GM12878 (cell line): Measurements from ENCODE around the gene NUP62. TPM values are rescaled to one million over a fixed set of nuclear protein-coding genes. Genes with fewer than 3 reads are reported as not detected.

ENCODE experiments used
- ATAC-seq: fragments of 200-7000 bp; cut with Tn5 transposase; 3 replicates; pipeline ENCODE4 v1.9.1; 2020; ENCODE audit warnings: mild to moderate bottlenecking, moderate library complexity
- BruUV-seq: library from RNA; stranded (reverse); fragments of 400-500 nt; replicated peaks from 2 replicates; lab custom pipeline; 2021; lab: Mats Ljungman, UMichigan
- CTCF ChIA-PET: fragments of 300-600 bp; sonication (Branson Sonifier 250); formaldehyde crosslinking; extraction: SDS; loops from one replicate; lab custom pipeline; 2021; ENCODE audit warnings: inconsistent platforms; lab: Yijun Ruan, JAX
- POLR2A ChIA-PET: fragments of 350-600 bp; formaldehyde crosslinking; extraction: SDS; loops from one replicate; lab custom pipeline; 2021; ENCODE audit warnings: inconsistent platforms; lab: Charles Lee
- RAD21 ChIA-PET: fragments of 300-600 bp; sonication (Branson Sonifier 250); formaldehyde crosslinking; loops from one replicate; lab custom pipeline; 2023; ENCODE audit warnings: antibody characterized with exemption; ENCODE audit not compliant: unreplicated experiment; lab: Charles Lee
- SMC1A ChIA-PET: fragments of 300-600 bp; sonication (Branson Sonifier 250); formaldehyde crosslinking; loops from one replicate; lab custom pipeline; 2023; ENCODE audit not compliant: unreplicated experiment, uncharacterized antibody; lab: Charles Lee
- DNase-seq: peaks from one replicate; pipeline ENCODE4 v3.0.0-alpha.2; 2011; ENCODE audit warnings: low read depth, low spot score
- FAIRE-seq: peaks from 3 replicates; lab custom pipeline; 2011; peaks lifted over from hg19 to GRCh38; lab: Jason Lieb, UNC
- H2AFZ ChIP-seq: 2 replicates; pipeline ENCODE4 v1.6.0; 2011; ENCODE audit warnings: low read depth, low read length, control low read depth; ENCODE audit not compliant: control insufficient read depth
- H3K27ac ChIP-seq: 2 replicates; pipeline ENCODE4 v1.5.1; 2011; ENCODE audit warnings: control low read depth; ENCODE audit not compliant: control insufficient read depth, insufficient read depth
- H3K27me3 ChIP-seq, 2 experiments: replicated peaks in 1 of 2; 2 replicates each; pipeline versions ENCODE4 v1.6.0 to v1.6.1; 2011; ENCODE audit warnings: low read length in 1 of 2; ENCODE audit not compliant: control insufficient read depth in 2 of 2, insufficient read depth in 2 of 2
- H3K36me3 ChIP-seq, 2 experiments: 2 replicates each; pipeline ENCODE4 v1.5.1; 2011; ENCODE audit warnings: low read length in 1 of 2; ENCODE audit not compliant: control insufficient read depth in 2 of 2, insufficient read depth in 2 of 2
- H3K4me1 ChIP-seq: 2 replicates; pipeline ENCODE4 v1.6.1; 2011; ENCODE audit warnings: mild to moderate bottlenecking, low read length, moderate library complexity, mixed read lengths; ENCODE audit not compliant: control insufficient read depth, insufficient read depth
- H3K4me2 ChIP-seq: 2 replicates; pipeline ENCODE4 v1.6.0; 2011; ENCODE audit warnings: control low read depth; ENCODE audit not compliant: control insufficient read depth, insufficient read depth
- H3K4me3 ChIP-seq: fragments of 200-600 bp; sonication (generic); 2 replicates; pipeline ENCODE4 v1.5.1; 2016
- H3K79me2 ChIP-seq: 2 replicates; pipeline ENCODE4 v1.6.0; 2011; ENCODE audit warnings: low read length; ENCODE audit not compliant: control insufficient read depth, insufficient read depth
- H3K9ac ChIP-seq: 2 replicates; pipeline ENCODE4 v1.8.0; 2011; ENCODE audit warnings: low read length, control low read depth, mixed read lengths; ENCODE audit not compliant: control insufficient read depth, insufficient read depth
- H3K9me3 ChIP-seq: replicated peaks from 3 replicates; pipeline ENCODE4 v1.5.1; 2011; ENCODE audit warnings: mild to moderate bottlenecking, low read length; ENCODE audit not compliant: control insufficient read depth, insufficient read depth
- H4K20me1 ChIP-seq: 2 replicates; pipeline ENCODE4 v1.6.0; 2011; ENCODE audit not compliant: control insufficient read depth, insufficient read depth
- BCL11A ChIP-seq: IDR thresholded peaks from 2 replicates; pipeline ENCODE4 v1.6.1; 2011; ENCODE audit warnings: low read depth, low read length
- CREB1 ChIP-seq: IDR thresholded peaks from 2 replicates; pipeline ENCODE4 v1.6.1; 2012; ENCODE audit warnings: low read depth, mild to moderate bottlenecking, inconsistent platforms
- GATAD2B ChIP-seq: fragments of 450-650 bp; conservative IDR thresholded peaks from 2 replicates; pipeline ENCODE4 v1.6.1; 2017; ENCODE audit warnings: low read depth, mild to moderate bottlenecking, moderate library complexity
- LARP7 ChIP-seq: fragments of 450-650 bp; IDR thresholded peaks from 2 replicates; pipeline ENCODE4 v1.6.1; 2017; ENCODE audit warnings: mild to moderate bottlenecking
- MEF2B ChIP-seq: fragments of 450-650 bp; IDR thresholded peaks from 2 replicates; pipeline ENCODE4 v1.6.1; 2018; ENCODE audit warnings: mild to moderate bottlenecking, moderate library complexity; ENCODE audit not compliant: partially characterized antibody, poor library complexity, severe bottlenecking
- MTA2 ChIP-seq: fragments of 450-650 bp; IDR thresholded peaks from 2 replicates; pipeline ENCODE4 v1.6.1; 2016; ENCODE audit warnings: low read depth, mild to moderate bottlenecking, moderate library complexity
- NFYB ChIP-seq: IDR thresholded peaks from 2 replicates; pipeline ENCODE4 v1.6.1; 2011; ENCODE audit warnings: low read depth, mild to moderate bottlenecking, low read length, improper control_type of control experiment, moderate library complexity; ENCODE audit not compliant: insufficient read depth
- NR2F1 ChIP-seq: fragments of 450-650 bp; conservative IDR thresholded peaks from 2 replicates; pipeline ENCODE4 v1.6.1; 2017; ENCODE audit warnings: mild to moderate bottlenecking
- PML ChIP-seq: IDR thresholded peaks from 2 replicates; pipeline ENCODE4 v1.6.1; 2012; ENCODE audit warnings: low read length, inconsistent platforms
- POLR2AphosphoS5 ChIP-seq: IDR thresholded peaks from 2 replicates; pipeline ENCODE4 v1.6.1; 2011; ENCODE audit warnings: mild to moderate bottlenecking, low read length, inconsistent platforms
- SMARCA5 ChIP-seq: fragments of 450-650 bp; IDR thresholded peaks from 2 replicates; pipeline ENCODE4 v1.6.1; 2017; ENCODE audit warnings: mild to moderate bottlenecking
- ZNF217 ChIP-seq: fragments of 450-650 bp; IDR thresholded peaks from 2 replicates; pipeline ENCODE4 v1.6.1; 2017; ENCODE audit warnings: antibody characterized with exemption, mild to moderate bottlenecking
- WGBS: methylation state at CpG from one replicate; pipeline ENCODE4 v1.1.6; 2016; ENCODE audit warnings: low lambda C conversion rate; ENCODE audit not compliant: insufficient replicate concordance, insufficient coverage; ENCODE audit errors: missing lambda C conversion rate; 5-methylcytosine and 5-hydroxymethylcytosine counted together
- in situ Hi-C: fragments of 300-500 bp; cut with MboI; formaldehyde crosslinking; loops from 9 replicates; pipeline ENCODE4 v1.14.3; 2018; ENCODE audit warnings: mixed read lengths
- intact Hi-C: fragments of 100-400 bp; cut with micrococcal nuclease; formaldehyde crosslinking; loops from one replicate; pipeline ENCODE4 v1.14.2; 2022; ENCODE audit not compliant: unreplicated experiment
- polyA plus RNA-seq, 11 experiments: library from polyadenylated mRNA; depleted of rRNA in 4 of 11; unstranded in 6 of 11; stranded (reverse) in 5 of 11; fragments of >200 nt; fragmentation: Nextera tagmentation in 4 of 11; fragmentation: Illumina TruSeq in 1 of 11; extraction: Ambion mirVana in 4 of 11; extraction: Trizol in 1 of 11; gene quantifications; 1 replicate in 1 of 11; 2 replicates in 10 of 11; pipeline versions ENCODE4 v1.2.1 to v1.2.3, GENCODE V29; 2011 to 2016; ENCODE audit warnings: inconsistent platforms in 2 of 11, missing spikeins in 2 of 11, low read depth in 1 of 11
- total RNA-seq, 4 experiments: library from RNA; depleted of rRNA in 3 of 4; stranded (reverse); fragments of >200 nt in 3 of 4; fragmentation: Illumina TruSeq in 1 of 4; extraction: Trizol in 1 of 4; gene quantifications; 2 replicates each; pipeline versions ENCODE4 v1.2.1 to v1.2.3, GENCODE V29; 2013 to 2021
- TF ChIP-seq, protein P1 (sequence below): fragments of 450-650 bp; formaldehyde crosslinking; IDR thresholded peaks from 2 replicates; pipeline ENCODE4 v1.5.0; 2022; ENCODE audit warnings: mild to moderate bottlenecking, missing genetic modification characterization
- TF ChIP-seq, protein P2 (sequence below): IDR thresholded peaks from 2 replicates; pipeline ENCODE4 v1.6.1; 2012; ENCODE audit warnings: low read depth, low read length, improper control_type of control experiment
- TF ChIP-seq, protein P3 (sequence below): fragments of 450-650 bp; IDR thresholded peaks from 2 replicates; pipeline ENCODE4 v1.6.1; 2017; ENCODE audit warnings: low read depth, mild to moderate bottlenecking, moderate library complexity

The NUP62 gene
- total and polyA plus RNA-seq, 10 of the 15 experiments (the other 5 are each of a cell fraction or from before 2014, with no cell fraction given), result 19.5 to 110 (median 66.9) TPM

DNA sequence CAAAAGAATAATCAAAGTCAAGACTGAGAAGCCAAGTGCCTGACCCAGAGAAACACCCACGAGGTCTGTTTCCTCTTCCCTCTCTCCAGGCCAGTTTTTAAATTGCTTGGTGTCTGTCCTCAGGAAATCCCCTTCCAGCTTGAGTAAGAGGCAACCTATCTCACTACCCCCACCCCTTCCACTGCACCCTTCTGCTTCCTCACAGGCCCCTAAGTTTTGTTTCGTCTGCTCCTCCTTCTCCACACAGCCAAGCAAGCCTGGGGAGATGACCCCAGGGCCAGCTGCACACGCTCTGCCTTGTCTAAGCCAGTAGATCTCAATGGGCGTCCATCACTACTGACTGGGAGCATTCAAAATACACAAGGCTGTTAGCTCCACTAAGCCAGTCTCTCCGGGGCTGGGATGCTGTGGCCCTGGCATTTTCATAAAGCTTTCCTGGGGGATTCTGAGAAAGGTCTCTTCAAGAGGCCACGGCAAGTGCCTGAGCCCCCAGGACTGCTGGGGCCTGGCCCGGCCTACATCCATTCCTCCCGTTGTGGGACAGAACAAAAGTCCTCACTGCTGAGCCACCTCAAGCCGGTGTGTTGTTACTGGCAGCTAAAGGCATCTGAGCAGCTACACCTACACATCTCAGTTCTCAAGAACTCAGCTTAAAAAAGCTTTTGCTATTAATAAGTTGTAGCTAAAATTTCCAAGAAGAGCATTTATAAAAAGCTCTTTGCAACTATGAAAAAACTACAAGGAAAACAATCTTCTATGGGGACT, 17.7 kb downstream of the NUP62 start:
- in situ Hi-C loops, result no loop called here
- ChIA-PET CTCF (interaction anchor here (0.6 to 9.0 kb wide), 10 partner anchors 9 to 152 kb away, joined by 3 to 71 read pairs (median 4); partner anchors contain the start of genes ATF5, IL4I1 and NUP62), POLR2A (interaction anchor here (0.6 to 6.6 kb wide), 21 partner anchors 8 to 891 kb away, joined by 3 to 116 read pairs (median 4); partner anchors contain the start of genes AKT1S1, ATF5, IL4I1 and NUP62), SMC1A (interaction anchor here (0.7 to 8.8 kb wide), 13 partner anchors 9 to 433 kb away, joined by 3 to 110 read pairs (median 4); partner anchors contain the start of genes AKT1S1, ATF5, IL4I1 and NUP62), RAD21 (interaction anchor here (0.6 to 4.9 kb wide), 17 partner anchors 11 to 1590 kb away, joined by 3 to 40 read pairs (median 5); partner anchors contain the start of genes AKT1S1, ATF5, IL4I1 and NUP62)
- peak overlapping the region; percentile 44 for H3K9ac ChIP-seq
- H4K20me1 ChIP-seq, result peaks cover 3% of the 10 kb centered on the region; the same call in 1 of the 2 replicates
- DNase-seq (peak; percentile 83), FAIRE-seq (peak; percentile 92), ATAC-seq (peak; percentile 86)
- WGBS, result 9% methylated on average over 9 of the region's 9 CpGs
- peaks cover 65% of the 10 kb centered on the region for H3K79me2 ChIP-seq
- peaks cover 61% of the 10 kb centered on the region for H3K4me1 ChIP-seq
- H3K27ac ChIP-seq, result peak overlapping the region; percentile 76
- BruUV-seq, result TSS peak; percentile 96
- peak overlapping the region; percentile 66 for H3K4me2 ChIP-seq
- intact Hi-C loops, result loop anchor here (1.0 kb wide), 1 partner anchor 14 kb away; no protein-coding TSS in a partner anchor
- H3K9me3 ChIP-seq, result no peaks in the 10 kb centered on the region; the same call in 2 of the 3 replicates
- H3K4me3 ChIP-seq, result peak overlapping the region; percentile 49; the same call in 1 of the 2 replicates
- H2AFZ ChIP-seq, result no peak overlapping the region; the same call in 1 of the 2 replicates
- no peaks in the 10 kb centered on the region for H3K27me3 ChIP-seq
- peaks cover 36 to 40% of the 10 kb centered on the region in 2 experiments for H3K36me3 ChIP-seq
- TF ChIP-seq, protein P1, sequence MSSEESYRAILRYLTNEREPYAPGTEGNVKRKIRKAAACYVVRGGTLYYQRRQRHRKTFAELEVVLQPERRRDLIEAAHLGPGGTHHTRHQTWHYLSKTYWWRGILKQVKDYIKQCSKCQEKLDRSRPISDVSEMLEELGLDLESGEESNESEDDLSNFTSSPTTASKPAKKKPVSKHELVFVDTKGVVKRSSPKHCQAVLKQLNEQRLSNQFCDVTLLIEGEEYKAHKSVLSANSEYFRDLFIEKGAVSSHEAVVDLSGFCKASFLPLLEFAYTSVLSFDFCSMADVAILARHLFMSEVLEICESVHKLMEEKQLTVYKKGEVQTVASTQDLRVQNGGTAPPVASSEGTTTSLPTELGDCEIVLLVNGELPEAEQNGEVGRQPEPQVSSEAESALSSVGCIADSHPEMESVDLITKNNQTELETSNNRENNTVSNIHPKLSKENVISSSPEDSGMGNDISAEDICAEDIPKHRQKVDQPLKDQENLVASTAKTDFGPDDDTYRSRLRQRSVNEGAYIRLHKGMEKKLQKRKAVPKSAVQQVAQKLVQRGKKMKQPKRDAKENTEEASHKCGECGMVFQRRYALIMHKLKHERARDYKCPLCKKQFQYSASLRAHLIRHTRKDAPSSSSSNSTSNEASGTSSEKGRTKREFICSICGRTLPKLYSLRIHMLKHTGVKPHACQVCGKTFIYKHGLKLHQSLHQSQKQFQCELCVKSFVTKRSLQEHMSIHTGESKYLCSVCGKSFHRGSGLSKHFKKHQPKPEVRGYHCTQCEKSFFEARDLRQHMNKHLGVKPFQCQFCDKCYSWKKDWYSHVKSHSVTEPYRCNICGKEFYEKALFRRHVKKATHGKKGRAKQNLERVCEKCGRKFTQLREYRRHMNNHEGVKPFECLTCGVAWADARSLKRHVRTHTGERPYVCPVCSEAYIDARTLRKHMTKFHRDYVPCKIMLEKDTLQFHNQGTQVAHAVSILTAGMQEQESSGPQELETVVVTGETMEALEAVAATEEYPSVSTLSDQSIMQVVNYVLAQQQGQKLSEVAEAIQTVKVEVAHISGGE (CRISPR knock-in tag), result no peak
- TF ChIP-seq PML (peak; percentile 78; the same call in 1 of the 2 replicates), CREB1 (peak; percentile 19; the same call in 1 of the 2 replicates), MTA2 (peak; percentile 50; the same call in 1 of the 2 replicates), BCL11A (no peak), LARP7 (peak; percentile 51; the same call in 1 of the 2 replicates), GATAD2B (0 out of 2 replicates have a peak, but pooled peaks have one; percentile 30), NFYB (peak; percentile 9; the same call in 1 of the 2 replicates), NR2F1 (peak; percentile 5), ZNF217 (no peak), POLR2AphosphoS5 (peak; percentile 75), SMARCA5 (0 out of 2 replicates have a peak, but pooled peaks have one; percentile 20), MEF2B (peak; percentile 14)
- TF ChIP-seq, protein P2, sequence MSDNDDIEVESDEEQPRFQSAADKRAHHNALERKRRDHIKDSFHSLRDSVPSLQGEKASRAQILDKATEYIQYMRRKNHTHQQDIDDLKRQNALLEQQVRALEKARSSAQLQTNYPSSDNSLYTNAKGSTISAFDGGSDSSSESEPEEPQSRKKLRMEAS, result 0 out of 2 replicates have a peak, but pooled peaks have one; percentile 42
- TF ChIP-seq, protein P3, sequence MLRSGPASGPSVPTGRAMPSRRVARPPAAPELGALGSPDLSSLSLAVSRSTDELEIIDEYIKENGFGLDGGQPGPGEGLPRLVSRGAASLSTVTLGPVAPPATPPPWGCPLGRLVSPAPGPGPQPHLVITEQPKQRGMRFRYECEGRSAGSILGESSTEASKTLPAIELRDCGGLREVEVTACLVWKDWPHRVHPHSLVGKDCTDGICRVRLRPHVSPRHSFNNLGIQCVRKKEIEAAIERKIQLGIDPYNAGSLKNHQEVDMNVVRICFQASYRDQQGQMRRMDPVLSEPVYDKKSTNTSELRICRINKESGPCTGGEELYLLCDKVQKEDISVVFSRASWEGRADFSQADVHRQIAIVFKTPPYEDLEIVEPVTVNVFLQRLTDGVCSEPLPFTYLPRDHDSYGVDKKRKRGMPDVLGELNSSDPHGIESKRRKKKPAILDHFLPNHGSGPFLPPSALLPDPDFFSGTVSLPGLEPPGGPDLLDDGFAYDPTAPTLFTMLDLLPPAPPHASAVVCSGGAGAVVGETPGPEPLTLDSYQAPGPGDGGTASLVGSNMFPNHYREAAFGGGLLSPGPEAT, result peak; percentile 92
